22Rv1 (cell line): ENCODE measurements around the gene HEXD.

Experiments
- ZFX ChIP-seq: fragments of 450-650 bp; IDR thresholded peaks from 2 replicates; pipeline ENCODE4 v1.6.1; 2017; ENCODE audit warnings: antibody characterized with exemption, borderline replicate concordance
- TF ChIP-seq, protein P1 (sequence below): fragments of 450-650 bp; IDR thresholded peaks from 2 replicates; pipeline ENCODE4 v1.5.1; 2017; ENCODE audit warnings: mild to moderate bottlenecking

- TF ChIP-seq, protein P1, sequence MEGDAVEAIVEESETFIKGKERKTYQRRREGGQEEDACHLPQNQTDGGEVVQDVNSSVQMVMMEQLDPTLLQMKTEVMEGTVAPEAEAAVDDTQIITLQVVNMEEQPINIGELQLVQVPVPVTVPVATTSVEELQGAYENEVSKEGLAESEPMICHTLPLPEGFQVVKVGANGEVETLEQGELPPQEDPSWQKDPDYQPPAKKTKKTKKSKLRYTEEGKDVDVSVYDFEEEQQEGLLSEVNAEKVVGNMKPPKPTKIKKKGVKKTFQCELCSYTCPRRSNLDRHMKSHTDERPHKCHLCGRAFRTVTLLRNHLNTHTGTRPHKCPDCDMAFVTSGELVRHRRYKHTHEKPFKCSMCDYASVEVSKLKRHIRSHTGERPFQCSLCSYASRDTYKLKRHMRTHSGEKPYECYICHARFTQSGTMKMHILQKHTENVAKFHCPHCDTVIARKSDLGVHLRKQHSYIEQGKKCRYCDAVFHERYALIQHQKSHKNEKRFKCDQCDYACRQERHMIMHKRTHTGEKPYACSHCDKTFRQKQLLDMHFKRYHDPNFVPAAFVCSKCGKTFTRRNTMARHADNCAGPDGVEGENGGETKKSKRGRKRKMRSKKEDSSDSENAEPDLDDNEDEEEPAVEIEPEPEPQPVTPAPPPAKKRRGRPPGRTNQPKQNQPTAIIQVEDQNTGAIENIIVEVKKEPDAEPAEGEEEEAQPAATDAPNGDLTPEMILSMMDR, result no peak
- TF ChIP-seq ZFX, result no peak
These were observed 43.4 kb upstream of the HEXD start for GRCh38 chr17:82374626-82375331.
